IPS DF 4.7 (cell line): ENCODE data around the gene BCAR3.

ENCODE experiments used
- DNase-seq: peaks from one replicate; pipeline ENCODE4 v3.0.0-alpha.2; 2013; ENCODE audit warnings: low spot score; ENCODE audit errors: extremely low read depth

Gene BCAR3

DNA sequence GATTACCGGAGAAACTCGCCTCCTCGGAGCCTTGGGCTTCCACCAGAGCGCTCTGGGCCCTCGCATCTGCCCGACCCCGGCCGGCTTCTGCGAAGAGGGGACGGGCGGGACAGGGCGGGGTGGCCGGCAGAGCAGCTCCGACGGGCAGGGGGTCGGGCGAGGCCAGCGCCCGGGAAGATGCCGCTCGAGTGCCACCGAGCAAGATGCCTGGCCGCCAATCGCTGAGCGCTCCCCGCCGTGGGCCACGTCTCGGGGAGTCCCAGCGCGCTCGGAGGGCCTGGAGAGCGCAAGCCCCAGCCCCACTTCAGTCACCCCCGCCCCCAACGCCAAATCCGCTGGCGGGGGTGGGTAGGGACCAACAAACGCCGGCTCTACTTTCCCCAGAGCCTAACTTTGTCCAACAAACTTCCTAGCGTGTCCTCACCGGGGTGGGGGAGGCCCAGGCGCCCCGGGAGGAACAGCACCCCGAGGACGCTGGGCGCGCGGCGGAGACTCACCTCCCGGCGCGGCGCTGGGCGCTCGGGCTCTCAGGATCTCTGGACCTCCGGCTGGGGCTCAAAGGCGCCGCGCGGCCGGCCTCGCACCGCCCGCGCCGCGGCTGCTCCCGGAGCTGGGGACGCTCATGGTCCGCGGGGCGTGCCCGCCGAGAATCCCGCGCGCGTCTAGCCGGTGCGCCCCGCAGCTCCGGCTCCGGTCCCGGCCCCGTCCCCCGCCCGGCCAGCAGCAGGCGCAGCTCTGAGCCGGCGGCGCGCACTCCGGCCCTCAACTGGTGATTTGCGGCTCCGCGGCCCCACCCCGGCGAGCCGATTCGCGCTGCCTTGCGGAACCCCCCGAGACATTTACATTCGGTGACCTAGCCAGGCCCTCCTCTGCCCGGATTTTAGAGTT, at the start of gene BCAR3:
TSS of gene BCAR3 (minus strand) at position 737 of the 888 bp plus-strand sequence. CDS start 6,907 bp downstream, outside the sequence.
- DNase-seq: no peak

DNA sequence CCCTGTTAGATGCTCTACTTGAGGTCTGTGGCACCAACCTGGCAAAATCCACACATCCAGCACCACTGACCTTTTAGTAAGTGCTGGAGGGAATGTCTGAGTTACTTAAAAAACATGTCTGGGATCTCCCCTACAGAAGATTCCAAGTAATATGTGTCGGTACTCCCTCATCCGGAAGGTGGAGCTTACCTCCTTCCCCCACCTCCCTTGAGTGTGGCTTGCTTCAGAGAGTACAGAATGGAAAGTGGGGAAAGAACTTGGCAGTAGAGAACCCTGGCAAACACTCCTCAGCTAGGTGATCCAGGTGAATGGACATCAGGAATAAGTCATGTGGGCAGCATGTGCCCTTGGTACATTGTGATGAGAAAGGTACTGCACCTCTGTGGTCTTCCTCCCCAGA, 49.0 kb upstream of the BCAR3 start:
- no peak for DNase-seq

DNA sequence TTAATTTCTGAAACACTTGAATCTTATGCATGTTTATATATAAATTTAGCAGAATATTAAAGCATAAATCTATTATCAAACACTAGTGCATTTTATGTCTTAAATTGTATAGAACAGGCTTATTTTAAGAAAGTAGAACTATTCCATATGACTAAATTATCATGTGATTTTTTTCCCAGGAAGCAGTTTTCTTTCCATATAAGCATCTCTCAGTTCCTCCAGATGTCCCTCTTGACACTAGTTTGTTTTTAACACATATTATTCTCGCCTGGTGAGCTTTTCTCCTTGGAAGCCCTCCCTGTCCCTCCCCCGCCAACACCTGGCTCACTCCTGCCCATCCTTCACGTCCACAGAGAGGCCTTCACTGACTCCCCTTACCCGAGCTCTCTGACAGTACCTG, 48.3 kb upstream of the BCAR3 start:
- no peak for DNase-seq

DNA sequence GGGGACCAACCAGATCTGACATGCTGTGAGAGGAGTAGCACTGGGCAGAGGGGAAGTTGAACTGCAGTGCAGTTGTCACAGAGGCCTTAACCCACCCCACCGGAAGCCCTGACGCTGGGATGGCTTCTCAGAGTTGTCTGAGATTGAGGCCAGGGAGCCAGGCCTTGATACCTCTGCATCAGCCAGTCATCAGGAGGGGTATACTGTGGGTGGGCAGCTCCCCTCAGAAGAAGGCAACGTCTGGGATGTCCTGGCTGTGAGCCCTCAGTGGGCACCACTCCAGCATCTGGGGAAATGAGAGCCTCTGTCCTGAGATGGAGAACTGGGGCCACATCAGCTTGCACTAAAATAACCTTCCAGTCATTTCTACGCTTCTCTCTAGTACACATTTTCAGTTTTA, 47.9 kb upstream of the BCAR3 start:
- no peak for DNase-seq

DNA sequence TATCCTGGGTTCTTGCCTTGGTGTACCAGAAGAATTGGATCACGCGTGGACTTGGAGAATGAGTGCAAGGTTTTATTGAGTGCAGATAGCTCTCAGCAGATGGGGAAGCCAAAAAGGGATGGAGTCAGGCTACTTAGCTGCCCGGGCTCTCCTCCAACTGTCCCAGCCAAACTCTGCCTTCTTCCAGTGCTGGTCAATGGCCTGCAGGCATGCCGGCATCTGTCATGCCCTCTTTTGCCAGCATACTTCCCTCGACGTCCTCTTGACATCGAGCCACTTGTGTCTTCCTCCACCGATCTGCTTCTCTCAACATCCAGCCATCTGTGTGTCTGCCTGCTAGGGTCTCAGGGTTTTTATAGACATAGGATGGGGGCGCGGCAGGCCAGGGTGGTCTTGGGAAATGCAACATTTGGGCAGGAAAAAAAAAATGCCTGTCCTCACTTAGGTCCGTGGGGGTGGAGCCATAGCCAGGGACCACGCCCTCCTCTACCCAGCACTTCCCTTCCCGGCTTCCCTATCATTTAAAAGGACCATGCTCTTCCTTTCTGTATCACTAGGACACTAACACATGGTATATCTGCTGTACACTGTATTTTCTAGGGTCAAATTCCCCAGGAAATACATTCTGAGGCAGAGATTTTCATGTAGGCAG, 47.0 kb upstream of the BCAR3 start:
- no peak for DNase-seq

DNA sequence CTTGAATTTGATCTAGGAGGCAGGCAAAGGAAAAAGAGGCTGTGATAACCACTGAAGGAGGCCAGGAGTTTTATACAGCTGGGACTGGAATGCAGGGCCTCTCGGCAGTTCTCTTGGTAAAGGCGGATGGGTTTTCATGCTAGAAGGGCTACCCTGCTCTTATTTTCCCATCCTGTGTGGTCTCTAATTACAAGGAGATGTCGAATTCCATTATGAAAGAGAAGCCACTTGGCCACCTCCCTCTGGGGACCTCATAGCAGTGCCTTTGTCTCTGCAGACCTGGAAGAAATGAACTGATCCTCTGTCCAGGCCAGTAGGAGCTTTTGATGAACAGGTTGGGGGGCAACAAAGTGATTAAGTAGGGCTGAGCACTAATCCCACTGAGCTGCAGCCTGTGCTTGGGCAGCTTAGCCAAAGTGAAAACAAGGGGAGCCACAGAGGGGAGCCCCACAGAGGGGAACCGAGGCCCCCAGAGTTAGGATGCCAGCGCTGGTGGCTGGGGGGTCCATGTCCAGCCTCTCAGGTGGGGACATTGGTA, 42.2 kb upstream of the BCAR3 start:
- no peak for DNase-seq

- DNase-seq: no peak
Observed at GRCh38 chr1:93723110-93723509, 41.5 kb upstream of the BCAR3 start.

DNA sequence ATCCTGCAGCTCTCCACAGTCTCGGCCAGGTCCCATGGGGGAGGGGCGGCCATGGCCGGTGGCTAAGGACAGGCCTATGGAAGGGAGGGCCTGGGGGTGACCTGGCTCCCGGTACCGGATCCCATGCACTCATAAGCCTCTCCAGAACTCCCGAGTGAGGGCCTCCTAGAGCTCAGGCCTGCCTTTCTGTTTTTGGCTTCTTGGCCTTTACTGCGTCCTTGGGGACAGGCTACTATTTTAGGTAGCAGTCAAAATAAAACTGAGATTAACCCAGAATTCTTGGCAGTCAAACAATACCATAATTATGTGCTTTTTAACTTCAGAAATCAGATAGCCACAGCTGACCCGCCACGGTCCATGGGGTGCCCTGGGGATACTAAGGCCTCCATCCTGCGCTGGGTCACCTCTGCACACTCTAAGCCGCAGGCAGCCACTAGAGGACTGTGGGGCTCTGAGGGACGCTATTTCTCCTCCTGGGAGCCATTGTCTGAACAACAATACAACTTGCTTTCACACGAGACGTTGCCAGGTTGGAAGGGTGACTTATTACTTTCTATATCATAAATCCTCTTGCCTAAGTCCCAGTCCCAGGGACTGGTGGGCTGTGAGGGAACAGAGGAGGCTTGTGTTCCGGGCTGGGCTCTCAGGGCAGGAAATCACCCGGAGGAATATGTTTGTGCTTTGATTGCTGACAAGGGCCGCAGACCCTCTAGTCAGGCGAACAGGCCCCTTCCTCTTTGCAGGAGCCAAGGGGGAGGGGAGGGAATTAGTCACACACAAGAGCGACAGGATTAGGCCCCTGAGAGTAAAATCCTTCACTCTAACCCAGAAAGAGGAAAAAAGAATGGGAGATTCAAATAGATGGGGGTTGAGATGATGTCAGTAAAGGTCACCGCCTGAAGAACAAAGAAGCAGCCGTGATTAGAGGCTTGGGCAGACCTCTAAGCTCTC, 40.7 kb upstream of the BCAR3 start:
- no peak for DNase-seq

DNA sequence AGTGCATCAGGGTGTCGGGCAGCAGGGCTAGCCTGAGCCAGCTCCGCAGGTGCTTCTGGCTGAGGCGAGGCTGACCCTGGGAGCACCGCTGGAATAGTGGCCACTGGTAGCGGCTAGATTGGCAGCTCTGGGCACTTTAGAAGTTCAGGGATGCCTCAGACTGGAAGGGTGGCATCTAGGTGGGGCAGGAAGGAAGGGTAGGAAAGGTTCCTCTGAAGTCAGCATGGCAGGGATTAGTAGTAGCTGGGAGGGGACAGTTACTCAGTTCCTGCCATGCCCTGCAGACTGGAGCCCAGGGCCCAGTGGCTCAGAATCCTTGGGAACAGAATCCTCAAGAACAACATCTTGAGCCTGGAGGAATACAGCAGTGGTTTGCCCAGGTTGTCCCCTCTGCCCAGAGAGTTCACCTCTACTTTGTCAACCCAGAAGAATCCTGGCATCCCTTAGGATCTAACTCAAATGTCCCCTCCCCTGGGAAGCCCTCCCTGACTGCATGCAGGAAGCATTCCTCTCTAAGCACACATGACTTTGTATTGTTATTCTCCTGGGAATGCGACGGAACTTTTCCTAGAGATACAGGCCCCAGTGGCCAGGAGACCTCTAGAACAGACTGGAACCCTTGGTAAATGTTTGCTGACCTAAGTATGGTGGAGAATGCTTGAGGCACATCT, 39.5 kb upstream of the BCAR3 start:
- DNase-seq: no peak

DNA sequence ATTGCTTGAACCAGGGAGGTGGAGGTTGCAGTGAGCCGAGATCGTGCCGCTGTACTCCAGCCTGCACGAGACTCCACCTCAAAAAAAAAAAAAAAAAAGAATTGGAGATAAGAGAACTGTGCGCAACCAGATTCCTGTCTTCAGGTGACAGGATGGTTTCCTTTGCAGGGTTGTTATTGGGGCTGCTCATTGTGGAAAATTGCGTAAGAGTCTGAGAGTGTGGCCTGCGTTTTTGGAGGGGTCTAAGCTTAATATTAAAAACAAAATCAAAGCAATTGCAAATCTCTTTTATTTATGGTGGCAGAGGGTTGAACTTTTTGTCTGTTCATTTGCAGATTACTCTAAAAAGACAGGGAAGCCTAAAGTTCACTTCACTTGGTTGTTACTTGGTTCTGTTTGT, 36.0 kb upstream of the BCAR3 start:
- no peak for DNase-seq

DNA sequence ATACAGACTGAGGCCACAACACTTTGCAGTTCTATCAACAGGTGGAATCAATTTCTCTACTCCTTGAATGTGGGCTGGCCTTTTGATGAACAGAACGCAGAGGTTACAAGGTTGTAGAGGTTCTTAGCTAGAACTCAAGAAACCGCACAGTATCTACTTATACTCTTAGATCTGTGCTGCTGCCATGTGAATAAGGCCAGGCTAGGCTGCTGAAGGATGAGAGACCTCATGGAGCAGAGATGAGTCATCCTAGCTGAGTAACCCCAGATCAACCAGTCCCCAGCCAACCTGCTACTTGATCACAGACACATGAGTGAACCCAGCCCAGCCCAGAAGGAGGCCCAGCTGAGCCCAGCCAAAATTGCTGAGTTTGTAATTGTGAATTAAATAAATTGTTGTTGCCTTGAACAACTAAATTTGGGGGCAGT, 35.3 kb upstream of the BCAR3 start:
- no peak for DNase-seq

- no peak for DNase-seq
Observed at GRCh38 chr1:93716163-93716562, 34.5 kb upstream of the BCAR3 start.

DNA sequence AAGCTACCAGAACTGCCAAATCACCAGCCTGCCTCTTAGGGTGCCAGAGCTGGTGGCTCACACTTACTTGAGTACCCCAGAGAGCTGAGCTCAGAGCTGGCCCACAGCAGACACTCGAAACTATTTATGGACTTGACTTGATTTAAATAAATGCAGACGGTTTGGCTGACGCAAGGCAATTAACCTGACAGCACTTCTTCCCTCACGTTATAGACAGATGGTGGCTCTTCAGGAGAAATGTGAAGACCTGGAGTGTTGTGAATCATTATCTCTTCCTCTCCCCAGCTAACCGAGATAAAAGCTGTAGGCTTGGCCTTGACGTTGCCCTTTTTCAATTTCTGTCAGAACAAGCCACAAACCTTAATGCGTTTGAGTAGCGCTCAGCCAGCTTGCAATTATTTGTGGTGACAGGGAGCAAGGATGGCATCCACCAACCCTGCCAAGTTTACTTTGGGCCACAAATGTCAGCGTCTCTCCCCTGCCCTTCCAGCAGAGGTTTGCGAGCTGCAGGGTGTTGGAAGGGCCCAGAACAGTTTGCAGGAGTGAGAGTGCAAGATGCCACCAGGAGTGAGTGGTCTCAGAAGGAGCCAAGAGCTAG, 34.0 kb upstream of the BCAR3 start:
- no peak for DNase-seq

DNA sequence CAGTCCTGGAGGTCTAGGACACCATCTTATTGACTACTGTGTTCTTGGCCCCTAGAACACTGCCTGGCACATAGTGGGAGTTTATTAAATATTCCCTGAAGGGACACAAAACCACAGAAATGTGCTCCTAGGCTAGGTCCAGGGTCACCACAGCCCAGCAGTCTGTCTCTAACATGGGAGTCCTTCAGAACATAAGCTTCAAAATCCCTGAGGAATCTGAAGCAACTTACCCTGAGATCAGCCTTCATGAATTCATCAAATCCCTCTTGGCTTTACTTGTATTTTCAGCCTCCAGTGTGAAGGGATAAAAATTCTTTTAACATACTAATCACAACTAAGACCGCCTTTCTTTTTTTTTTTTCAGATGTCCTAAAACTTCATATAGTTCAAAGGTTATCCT, 32.7 kb upstream of the BCAR3 start:
- no peak for DNase-seq

- DNase-seq: no peak
Observed at GRCh38 chr1:93713341-93713740, 31.7 kb upstream of the BCAR3 start.

- no peak for DNase-seq
Observed at GRCh38 chr1:93712741-93713140, 31.1 kb upstream of the BCAR3 start.

- DNase-seq: no peak
Observed at GRCh38 chr1:93710499-93711453, 29.1 kb upstream of the BCAR3 start.

DNA sequence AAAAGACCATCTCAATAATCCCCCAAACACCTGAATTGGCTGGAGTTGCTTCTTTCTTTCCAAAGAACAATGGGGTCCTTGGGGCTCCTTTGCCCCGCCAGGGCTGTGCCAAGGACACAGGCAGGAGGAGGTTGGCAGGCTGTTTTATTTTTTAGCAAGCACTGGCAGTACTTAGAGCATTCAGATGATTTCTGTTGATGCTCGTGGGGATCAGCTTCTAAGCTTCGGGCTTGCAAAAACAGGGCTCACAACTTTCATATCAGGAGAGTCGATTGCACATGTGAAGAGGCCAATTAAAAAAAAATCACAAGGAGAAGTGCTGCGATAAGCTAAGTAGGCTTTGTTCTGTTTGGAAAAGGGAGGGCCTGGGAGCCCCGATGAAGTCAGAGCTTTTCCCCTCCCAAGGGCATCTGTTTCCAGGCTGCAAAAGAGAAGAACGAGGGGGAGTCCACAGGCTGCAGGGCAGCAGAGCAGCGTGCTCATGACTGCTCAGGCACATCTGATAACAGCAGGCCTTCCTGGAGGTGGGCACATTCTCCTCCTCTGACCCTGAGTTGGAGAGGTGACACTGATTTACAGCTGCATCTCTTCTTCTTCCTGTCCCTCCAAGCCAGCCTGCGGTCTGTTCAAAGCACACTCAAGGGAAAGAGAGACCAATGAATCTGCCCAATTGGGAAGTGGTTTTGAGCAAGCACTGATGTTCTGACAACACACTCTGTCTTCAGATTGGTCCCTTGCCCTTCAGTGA, 27.3 kb upstream of the BCAR3 start:
- DNase-seq: no peak

DNA sequence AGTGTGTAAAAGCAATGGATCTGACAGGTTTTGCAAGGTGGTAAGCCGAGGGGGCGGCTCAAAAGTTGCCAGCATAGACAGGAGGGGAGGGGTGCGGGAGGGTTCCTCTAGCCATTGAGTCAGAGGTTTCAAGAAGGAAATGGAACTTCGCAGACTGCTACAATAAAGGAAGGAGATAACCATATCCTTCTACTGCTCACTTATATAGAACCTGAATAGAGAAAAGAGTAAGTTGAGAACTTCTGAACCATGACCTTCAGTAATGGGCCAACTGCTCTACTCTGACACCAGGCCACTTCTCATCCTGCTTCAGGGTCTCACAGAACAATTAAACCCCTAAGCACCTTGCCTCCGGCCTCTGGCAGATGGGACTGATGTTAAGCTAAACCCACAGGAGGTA, 26.3 kb upstream of the BCAR3 start:
- DNase-seq: no peak
